ENCODE measurements around the gene NDUFS7.

Gene NDUFS7

GRCh38 chr19:1357531-1358109, 26.1 kb upstream of the NDUFS7 start:
- H3K9me3 ChIP-seq (ENCODE audit: control insufficient read depth, insufficient read depth, low read length) = no peaks in the 10 kb centered on the region
- no peak overlapping the region for H3K4me3 ChIP-seq (ENCODE audit: low read depth, low read length)
- no peaks in the 10 kb centered on the region for H3K27me3 ChIP-seq (ENCODE audit: control insufficient read depth, insufficient read depth, low read length)
- no peak overlapping the region for H3K9ac ChIP-seq (ENCODE audit: low read depth, low read length)
- H3K4me1 ChIP-seq (ENCODE audit: control insufficient read depth, insufficient read depth, low read length) = peaks cover 22% of the 10 kb centered on the region
- peaks cover 27% of the 10 kb centered on the region for H3K36me3 ChIP-seq (ENCODE audit: control insufficient read depth, insufficient read depth, low read length)

DNA sequence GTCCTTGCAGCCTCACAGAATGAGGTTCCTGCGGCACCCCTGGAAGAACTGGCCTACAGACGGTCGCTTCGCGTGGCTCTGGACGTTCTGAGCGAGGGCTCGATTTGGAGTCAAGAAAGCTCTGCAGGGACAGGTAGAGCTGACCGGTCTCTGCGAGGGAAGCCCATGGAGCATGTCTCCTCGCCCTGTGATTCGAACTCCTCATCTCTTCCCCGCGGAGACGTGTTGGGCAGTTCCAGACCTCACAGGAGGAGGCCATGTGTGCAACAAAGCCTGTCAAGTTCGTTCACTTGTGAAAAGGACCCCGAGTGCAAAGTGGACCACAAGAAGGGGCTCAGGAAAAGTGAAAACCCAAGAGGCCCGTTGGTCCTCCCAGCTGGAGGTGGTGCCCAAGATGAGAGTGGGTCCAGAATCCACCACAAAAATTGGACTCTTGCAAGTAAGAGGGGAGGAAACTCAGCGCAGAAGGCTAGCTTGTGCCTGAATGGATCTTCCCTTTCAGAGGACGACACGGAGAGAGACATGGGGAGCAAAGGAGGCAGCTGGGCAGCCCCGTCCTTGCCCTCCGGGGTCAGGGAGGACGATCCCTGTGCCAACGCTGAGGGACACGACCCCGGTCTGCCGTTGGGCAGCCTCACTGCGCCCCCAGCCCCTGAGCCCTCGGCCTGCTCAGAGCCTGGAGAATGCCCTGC, 23.4 kb upstream of the NDUFS7 start:
- no peak overlapping the region for H3K4me3 ChIP-seq (ENCODE audit: low read depth, low read length)
- H3K9me3 ChIP-seq (ENCODE audit: control insufficient read depth, insufficient read depth, low read length) = no peaks in the 10 kb centered on the region
- H3K4me1 ChIP-seq (ENCODE audit: control insufficient read depth, insufficient read depth, low read length) = peaks cover 22% of the 10 kb centered on the region
- H3K9ac ChIP-seq (ENCODE audit: low read depth, low read length) = peak overlapping the region; percentile 60
- peaks cover 41% of the 10 kb centered on the region for H3K36me3 ChIP-seq (ENCODE audit: control insufficient read depth, insufficient read depth, low read length)
- no peaks in the 10 kb centered on the region for H3K27me3 ChIP-seq (ENCODE audit: control insufficient read depth, insufficient read depth, low read length)

- H3K9ac ChIP-seq (ENCODE audit: low read depth, low read length) = peak overlapping the region; percentile 60
- H3K36me3 ChIP-seq (ENCODE audit: control insufficient read depth, insufficient read depth, low read length) = peaks cover 48% of the 10 kb centered on the region
- H3K27me3 ChIP-seq (ENCODE audit: control insufficient read depth, insufficient read depth, low read length) = no peaks in the 10 kb centered on the region
- no peaks in the 10 kb centered on the region for H3K9me3 ChIP-seq (ENCODE audit: control insufficient read depth, insufficient read depth, low read length)
- peaks cover 19% of the 10 kb centered on the region for H3K4me1 ChIP-seq (ENCODE audit: control insufficient read depth, insufficient read depth, low read length)
- H3K4me3 ChIP-seq (ENCODE audit: low read depth, low read length) = no peak overlapping the region
These were observed 22.8 kb upstream of the NDUFS7 start for GRCh38 chr19:1360818-1361461.

DNA sequence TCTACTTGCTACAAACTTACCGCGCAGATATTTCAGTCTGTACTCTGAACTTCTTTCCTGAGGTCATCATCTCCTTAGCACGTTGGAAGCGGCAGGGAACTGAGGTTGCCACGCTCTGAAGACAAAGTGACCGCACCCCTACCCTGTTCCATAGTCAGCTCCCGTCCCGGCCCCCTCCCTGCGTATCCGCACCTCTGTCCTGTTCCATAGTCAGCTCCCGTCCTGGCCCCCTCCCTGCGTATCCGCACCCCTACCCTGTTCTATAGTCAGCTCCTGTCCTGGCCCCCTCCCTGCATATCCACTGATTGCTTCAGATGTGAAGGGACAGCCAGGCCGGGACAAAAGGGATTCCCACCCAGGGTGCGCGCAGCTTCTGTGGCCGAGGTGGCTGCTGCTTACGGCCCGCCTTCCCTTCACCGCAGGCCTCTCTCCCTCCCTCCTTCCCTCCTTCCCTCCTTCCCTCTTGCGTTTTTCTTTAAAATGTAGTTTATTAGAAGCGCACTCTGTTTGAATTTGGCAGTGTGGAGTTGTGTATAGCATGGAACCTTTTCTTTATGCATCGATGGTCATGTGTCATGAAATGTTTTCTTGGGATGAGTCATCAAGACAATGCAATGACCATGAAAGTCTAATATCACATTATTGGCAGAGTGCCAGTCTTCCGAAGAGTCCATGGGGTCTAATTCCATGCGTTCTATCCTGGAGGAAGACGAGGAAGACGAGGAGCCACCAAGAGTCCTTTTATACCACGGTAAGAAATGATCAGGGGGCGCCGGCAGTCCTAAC, 21.9 kb upstream of the NDUFS7 start:
- Histone ChIP-seq H3K27me3 (ENCODE audit: control insufficient read depth, insufficient read depth, low read length) (no peaks in the 10 kb centered on the region), H3K36me3 (ENCODE audit: control insufficient read depth, insufficient read depth, low read length) (peaks cover 53% of the 10 kb centered on the region), H3K4me1 (ENCODE audit: control insufficient read depth, insufficient read depth, low read length) (peaks cover 11% of the 10 kb centered on the region), H3K9me3 (ENCODE audit: control insufficient read depth, insufficient read depth, low read length) (no peaks in the 10 kb centered on the region), H3K4me3 (ENCODE audit: low read depth, low read length) (no peak overlapping the region), H3K9ac (ENCODE audit: low read depth, low read length) (no peak overlapping the region)

DNA sequence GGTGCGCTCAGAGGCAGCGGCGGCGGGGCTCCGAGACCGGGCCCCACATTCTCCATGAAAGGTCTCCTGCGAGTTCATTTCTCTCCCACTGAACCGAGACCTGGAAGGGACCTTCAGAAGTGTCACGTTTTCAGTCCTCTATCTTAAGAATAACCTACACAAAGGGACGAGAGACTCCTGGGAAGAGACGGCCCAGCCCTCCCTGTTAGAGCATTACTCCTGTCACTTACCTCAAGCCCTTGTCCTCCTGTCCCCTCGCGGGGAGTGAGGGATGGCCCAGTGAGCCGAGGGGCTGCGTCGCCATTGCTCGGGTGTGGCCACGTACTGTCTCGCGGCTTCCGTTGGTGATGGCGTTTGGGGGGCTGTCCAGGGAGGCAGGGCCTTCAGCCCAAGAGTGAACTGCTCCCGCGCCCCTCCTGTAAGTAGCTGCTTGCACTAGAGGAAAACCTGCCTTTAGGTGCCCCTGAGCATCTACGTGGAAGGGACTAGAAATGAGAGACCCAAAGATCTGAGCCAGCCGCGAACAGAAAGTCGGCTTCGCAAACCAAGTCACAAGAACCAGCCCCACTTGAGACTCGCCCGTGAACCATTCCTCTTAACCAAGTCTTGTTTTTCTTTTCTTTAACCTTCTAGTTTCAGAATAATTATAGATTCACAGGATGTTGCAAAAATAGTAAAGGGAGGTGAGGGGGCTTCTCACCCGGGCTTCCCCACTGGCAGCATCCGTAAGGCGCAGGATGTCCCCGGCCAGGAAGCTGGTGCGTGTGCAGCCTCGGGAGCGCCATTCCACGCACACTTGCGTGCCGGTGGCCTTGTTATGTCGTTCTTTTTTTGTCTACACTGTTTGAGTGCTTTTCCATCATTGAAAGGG, 21.1 kb upstream of the NDUFS7 start:
- no peak overlapping the region for H3K9ac ChIP-seq (ENCODE audit: low read depth, low read length)
- peaks cover 60% of the 10 kb centered on the region for H3K36me3 ChIP-seq (ENCODE audit: control insufficient read depth, insufficient read depth, low read length)
- H3K4me3 ChIP-seq (ENCODE audit: low read depth, low read length) = no peak overlapping the region
- no peaks in the 10 kb centered on the region for H3K9me3 ChIP-seq (ENCODE audit: control insufficient read depth, insufficient read depth, low read length)
- H3K4me1 ChIP-seq (ENCODE audit: control insufficient read depth, insufficient read depth, low read length) = peaks cover 5% of the 10 kb centered on the region
- H3K27me3 ChIP-seq (ENCODE audit: control insufficient read depth, insufficient read depth, low read length) = no peaks in the 10 kb centered on the region

DNA sequence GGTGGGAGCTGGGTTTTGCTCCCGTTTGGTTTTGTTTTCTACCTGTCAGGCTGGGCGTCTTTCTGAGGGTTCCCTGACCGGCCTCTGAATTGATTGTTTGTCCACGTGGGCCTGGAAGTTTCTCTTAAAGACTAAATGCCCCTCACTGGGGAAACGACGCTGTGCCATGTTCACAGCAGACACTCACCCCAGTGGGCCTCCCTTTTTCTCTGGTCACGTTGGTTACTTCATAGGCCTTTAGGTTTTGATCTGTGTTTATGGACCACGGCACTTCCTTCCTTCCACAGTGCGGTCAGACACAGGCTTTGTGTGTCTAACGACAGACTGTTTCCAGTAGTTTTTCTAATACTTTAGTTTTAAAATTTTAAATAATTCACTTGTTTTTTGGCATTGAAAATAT, 20.1 kb upstream of the NDUFS7 start:
- Histone ChIP-seq H3K4me1 (ENCODE audit: control insufficient read depth, insufficient read depth, low read length) (no peaks in the 10 kb centered on the region), H3K4me3 (ENCODE audit: low read depth, low read length) (no peak overlapping the region), H3K27me3 (ENCODE audit: control insufficient read depth, insufficient read depth, low read length) (no peaks in the 10 kb centered on the region), H3K9ac (ENCODE audit: low read depth, low read length) (no peak overlapping the region), H3K9me3 (ENCODE audit: control insufficient read depth, insufficient read depth, low read length) (no peaks in the 10 kb centered on the region), H3K36me3 (ENCODE audit: control insufficient read depth, insufficient read depth, low read length) (peaks cover 64% of the 10 kb centered on the region)

- Histone ChIP-seq H3K9me3 (ENCODE audit: control insufficient read depth, insufficient read depth, low read length) (no peaks in the 10 kb centered on the region), H3K36me3 (ENCODE audit: control insufficient read depth, insufficient read depth, low read length) (peaks cover 64% of the 10 kb centered on the region), H3K9ac (ENCODE audit: low read depth, low read length) (no peak overlapping the region), H3K4me3 (ENCODE audit: low read depth, low read length) (no peak overlapping the region), H3K27me3 (ENCODE audit: control insufficient read depth, insufficient read depth, low read length) (no peaks in the 10 kb centered on the region), H3K4me1 (ENCODE audit: control insufficient read depth, insufficient read depth, low read length) (no peaks in the 10 kb centered on the region)
These were observed 19.5 kb upstream of the NDUFS7 start for GRCh38 chr19:1364070-1364704.

DNA sequence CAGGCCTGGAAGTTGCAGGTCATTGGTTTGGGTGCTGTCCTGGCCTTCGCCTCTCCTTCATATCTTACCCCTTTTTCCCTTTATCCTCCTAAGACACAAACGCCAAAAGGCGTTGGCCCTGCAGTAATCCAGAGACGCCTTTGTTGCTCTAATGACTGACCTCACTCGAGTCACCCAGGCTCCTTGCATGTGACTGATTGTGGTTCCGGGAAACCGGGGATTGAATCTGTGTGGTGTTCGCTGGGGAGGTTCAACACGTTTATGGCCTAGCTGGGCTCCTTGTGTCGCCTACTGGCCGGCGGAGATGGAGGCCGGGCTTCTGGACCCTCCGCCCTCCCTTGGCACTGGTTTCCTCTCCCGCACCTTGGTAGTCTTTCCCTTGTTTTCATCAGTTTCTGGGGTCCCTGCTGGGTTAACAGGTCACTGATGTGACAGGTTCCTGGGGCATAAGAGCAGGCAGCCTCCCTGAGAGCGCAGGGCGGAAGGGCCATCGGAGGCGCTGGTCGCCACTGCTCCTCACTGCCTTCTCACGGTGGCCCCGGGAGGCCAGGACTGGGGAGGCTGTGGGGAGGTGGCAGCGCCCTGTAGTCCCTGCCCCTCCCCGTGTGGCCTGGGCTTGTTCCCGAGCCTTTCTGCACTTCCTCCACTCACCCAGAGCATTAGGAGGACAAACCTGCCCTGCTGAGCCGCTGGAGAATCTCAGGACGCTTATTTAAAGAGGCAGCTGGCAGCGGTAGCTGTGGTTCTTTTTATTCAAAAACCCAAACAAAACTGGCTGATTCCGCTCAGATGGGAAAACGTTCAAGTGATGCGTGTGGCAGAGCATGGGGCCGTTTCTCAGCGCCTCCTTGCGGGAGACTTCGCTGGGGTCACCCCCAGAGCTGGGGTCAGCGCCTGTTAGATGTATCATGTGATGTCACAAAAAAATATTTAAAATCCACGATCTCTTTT, 18.1 kb upstream of the NDUFS7 start:
- H3K4me3 ChIP-seq (ENCODE audit: low read depth, low read length) = no peak overlapping the region
- no peaks in the 10 kb centered on the region for H3K27me3 ChIP-seq (ENCODE audit: control insufficient read depth, insufficient read depth, low read length)
- no peaks in the 10 kb centered on the region for H3K9me3 ChIP-seq (ENCODE audit: control insufficient read depth, insufficient read depth, low read length)
- peaks cover 66% of the 10 kb centered on the region for H3K36me3 ChIP-seq (ENCODE audit: control insufficient read depth, insufficient read depth, low read length)
- H3K9ac ChIP-seq (ENCODE audit: low read depth, low read length) = peak overlapping the region; percentile 1
- no peaks in the 10 kb centered on the region for H3K4me1 ChIP-seq (ENCODE audit: control insufficient read depth, insufficient read depth, low read length)

DNA sequence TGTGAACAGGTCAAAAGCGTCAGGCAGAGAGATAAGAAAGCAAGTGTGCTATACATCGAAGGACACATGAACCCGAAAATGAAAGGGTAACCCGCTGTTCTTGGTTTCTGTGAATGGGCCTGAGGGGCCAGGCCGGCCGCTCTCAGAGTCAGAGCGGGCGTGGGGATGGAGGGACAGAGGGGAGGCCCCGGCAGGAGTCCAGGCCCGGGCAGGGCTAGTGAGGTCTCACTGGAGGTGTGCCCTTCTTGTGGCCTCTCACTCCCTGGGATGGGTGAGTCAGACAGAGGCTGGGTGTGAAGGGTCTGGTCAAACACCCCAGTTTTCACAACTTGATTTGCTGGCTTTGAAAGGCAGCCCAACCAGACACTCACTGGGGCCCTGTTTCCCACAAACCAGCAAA, 17.4 kb upstream of the NDUFS7 start:
- Histone ChIP-seq H3K4me1 (ENCODE audit: control insufficient read depth, insufficient read depth, low read length) (no peaks in the 10 kb centered on the region), H3K27me3 (ENCODE audit: control insufficient read depth, insufficient read depth, low read length) (no peaks in the 10 kb centered on the region)

More for the DNA sequence above, 17.4 kb upstream of the NDUFS7 start:
- Histone ChIP-seq H3K36me3 (ENCODE audit: control insufficient read depth, insufficient read depth, low read length) (peaks cover 72% of the 10 kb centered on the region), H3K9ac (ENCODE audit: low read depth, low read length) (no peak overlapping the region), H3K4me3 (ENCODE audit: low read depth, low read length) (no peak overlapping the region), H3K9me3 (ENCODE audit: control insufficient read depth, insufficient read depth, low read length) (no peaks in the 10 kb centered on the region)
